HG03571 (cell line): ENCODE data around the gene PCSK6.

Experiments
- ATAC-seq: cut with Tn5 transposase; IDR thresholded peaks from one replicate; pipeline ENCODE4 v1.9.1; 2021; ENCODE audit not compliant: unreplicated experiment

PCSK6 gene

DNA sequence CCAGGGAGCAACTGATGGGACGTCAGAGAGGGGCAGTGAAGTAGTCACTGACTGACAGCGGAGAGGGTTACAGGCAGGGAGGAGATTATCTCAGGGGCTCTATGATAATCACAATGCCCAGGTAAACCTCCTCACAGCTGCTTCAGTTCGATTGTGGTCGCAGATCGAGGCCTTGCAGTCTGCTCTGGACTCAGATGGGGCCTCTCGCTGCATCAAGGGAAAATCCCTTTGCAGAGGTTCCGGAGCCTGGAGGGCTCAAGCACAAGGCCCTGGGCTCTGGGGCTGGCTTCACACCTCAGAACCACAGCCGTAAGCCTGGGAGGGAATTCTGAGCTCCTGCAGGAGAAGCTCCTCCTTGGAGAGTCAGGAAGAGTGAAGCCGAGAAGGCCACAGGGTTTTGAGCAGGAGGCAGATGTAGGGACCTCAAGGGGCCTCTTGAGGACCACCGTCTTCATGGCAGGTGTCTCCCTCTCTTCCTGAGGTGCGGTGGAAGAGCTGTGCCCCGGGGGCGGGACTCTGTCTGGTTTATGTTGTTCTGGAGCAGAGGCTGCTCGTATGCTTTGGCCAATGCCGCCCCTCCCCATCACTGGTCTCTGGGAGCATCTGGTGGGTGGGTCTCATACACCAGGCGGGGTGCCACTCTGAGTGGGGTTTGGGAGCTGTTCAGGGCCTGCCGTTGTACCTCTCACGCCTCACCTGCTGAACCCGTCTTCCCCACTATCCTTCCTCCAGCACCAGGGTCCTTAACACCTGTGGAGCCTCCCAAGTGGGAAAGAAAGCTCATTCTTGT, 175.0 kb downstream of the PCSK6 start:
- ATAC-seq = no peak

DNA sequence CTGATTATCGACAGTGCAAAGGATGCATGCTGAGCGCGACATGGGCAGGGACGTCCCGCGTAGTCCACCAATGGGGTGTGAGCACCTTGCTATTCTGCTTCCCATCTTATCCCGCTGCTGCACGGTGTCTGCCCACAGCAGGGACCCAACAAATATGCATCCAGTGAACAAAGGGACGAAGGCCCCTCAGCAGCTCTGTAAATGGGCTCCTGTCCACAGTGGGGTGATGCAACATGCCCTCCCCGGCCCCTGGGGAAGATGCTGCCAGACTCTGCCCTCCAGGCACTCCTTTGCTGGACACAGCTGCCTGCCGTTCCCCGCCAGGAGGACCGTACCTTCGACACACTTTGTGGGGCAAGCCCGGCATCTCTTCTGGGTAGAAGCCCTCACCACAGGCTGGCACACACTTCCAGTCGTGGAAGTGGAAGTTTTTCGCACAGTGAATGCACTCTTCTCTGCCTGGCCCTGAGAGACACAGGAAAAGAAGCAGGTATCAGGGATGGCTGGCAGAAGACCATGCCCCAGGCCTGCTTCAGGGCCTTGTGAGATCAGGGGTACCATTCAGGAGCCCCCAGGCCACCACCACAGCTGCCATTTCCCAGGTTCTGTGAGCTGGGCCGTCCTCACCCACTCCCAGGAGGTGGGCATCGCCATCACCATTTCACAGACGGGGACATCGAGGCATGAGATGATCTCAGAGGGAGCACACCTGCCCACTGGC, 176.3 kb downstream of the PCSK6 start:
- no peak for ATAC-seq

DNA sequence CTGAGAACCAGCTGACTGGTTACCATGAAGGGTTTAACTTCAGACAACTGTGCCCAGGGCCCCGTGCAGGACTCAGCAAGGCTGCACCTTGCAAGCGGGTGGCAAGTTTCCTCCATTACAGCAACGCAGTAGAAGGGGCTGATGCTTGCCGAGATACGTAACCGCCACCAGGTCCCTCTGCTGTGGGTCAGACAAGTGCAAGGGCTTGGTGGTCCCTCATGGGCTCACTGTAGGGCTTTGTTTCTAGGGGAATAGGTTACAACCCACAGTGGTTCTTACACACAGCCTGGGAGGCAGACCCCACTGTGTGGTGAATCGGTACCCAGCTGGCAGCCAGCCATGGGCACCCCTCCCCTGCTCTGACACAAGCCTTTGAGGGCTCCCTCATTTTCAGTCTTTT, 179.0 kb downstream of the PCSK6 start:
- ATAC-seq = no peak

DNA sequence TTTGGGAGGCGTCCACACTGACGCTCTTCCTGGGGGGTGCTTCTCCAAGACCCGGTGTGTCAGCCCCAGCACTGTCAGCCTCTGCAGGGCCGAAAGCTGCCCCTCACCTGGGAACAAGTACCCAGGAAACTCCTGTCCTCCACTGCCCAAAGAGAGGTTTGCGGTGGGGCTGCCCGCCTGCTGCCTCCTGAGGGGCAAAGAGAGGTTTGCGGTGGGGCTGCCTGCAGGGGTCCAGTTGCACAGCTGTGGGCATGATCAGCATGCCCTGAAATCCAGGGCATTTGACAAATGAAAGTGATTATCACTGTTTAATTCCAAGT, 179.4 kb downstream of the PCSK6 start:
- no peak for ATAC-seq

DNA sequence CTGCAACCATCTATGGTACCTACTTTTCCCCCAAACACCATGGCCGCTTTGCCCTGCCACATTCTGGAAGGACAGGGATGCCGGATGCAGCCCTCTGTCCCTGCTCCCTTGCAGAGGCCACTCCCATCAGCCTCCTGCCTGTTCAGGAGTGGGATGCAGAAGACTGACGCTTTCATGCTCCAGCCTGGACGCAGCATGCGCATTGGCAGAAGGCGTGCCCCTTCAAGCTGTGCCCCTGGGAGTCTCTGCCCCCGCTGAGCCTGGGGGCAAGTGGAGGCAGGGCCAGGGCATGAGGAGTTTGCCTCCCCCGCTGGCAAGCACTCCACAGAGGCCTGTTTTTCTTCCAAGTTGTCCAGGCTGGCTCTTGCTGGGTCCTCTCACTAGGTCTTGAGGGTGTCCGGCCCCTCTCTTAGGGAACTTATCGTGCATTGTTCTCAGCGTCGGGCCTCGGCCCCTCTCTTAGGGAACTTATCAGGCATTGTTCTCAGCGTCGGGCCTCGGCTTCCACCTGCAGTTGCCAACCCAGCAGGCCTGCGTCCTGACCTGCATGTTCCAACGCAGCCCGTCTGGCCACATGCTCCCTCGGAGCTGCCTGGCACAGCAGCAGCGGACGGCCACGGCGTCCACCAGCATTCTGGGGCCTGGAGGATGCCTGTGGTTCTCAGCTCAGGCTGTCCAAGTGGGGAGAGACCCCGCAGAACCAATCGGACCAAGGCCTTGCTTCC, 179.9 kb downstream of the PCSK6 start:
- no peak for ATAC-seq

DNA sequence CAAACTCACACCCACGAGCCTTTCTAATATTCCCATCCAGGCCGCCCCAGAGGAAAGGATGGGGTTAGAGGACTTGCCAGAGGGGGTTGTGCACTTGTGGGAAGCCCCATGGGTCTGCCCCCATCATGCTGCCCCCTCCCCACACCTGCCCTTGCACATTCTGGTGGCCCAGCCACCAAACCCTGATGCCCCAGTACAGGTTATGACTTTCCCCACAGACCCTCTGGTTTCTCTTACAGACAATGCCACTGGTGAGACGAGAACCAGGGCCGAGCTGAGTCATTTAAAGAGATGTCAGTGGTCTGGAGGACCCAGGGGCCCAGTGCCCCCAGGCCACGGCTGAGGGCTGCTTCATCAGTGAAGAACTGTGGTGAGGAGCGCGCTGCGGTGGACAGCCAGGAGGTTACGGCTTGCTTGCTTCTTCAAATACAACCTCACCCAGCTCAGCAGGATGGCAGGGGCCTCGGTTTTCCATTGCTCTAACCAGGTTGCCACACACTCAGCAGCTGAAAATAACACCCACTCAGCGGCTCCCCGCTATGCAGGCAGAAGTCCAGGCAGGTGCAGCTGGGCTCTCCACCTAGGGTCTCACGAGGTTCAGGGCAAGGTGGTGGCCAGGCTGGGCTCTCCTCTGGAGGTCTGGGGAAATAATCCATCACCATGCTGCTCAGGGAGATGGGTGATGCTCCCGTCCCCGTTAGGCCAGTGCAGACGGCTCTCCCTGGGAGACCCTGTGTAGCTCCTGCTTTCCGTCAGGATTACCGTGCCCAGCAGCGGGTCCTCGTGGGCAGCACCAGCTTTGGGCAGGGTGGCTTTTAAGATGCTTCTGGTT, 180.7 kb downstream of the PCSK6 start:
- ATAC-seq = no peak

DNA sequence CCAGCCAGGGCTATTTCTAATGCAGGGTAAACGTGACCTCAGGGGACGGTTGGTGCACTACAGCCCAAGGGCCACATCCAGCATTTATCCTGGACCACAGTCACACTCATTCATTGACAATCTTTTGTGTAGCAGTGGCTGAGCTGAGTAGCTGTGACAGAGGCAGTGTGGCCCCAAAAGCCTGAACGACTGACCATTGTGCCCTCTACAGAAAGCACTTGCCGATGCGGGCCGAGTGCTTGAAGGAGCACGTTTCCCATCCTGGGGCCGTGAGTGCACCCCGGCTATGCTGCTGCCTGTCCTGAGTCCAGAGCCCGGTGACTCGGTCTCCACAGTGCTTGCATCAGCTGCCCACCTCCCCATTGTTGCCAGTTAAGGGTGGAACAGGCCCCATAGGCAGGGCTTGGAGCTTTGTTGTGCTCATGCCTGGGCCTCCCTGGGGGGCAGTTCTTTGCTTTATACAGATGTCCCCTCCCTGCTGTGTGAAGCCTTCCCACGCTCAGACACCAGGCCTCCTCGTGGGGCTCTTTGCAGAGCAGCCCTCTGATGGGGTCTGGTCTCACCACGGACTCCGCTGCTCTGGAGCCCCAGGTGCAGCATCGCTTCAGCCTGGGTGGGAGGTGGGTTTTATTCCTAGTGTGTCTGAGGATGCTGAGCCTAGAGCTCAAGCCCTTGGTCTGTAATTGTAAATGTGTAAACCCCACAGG, 181.5 kb downstream of the PCSK6 start:
- ATAC-seq = no peak

DNA sequence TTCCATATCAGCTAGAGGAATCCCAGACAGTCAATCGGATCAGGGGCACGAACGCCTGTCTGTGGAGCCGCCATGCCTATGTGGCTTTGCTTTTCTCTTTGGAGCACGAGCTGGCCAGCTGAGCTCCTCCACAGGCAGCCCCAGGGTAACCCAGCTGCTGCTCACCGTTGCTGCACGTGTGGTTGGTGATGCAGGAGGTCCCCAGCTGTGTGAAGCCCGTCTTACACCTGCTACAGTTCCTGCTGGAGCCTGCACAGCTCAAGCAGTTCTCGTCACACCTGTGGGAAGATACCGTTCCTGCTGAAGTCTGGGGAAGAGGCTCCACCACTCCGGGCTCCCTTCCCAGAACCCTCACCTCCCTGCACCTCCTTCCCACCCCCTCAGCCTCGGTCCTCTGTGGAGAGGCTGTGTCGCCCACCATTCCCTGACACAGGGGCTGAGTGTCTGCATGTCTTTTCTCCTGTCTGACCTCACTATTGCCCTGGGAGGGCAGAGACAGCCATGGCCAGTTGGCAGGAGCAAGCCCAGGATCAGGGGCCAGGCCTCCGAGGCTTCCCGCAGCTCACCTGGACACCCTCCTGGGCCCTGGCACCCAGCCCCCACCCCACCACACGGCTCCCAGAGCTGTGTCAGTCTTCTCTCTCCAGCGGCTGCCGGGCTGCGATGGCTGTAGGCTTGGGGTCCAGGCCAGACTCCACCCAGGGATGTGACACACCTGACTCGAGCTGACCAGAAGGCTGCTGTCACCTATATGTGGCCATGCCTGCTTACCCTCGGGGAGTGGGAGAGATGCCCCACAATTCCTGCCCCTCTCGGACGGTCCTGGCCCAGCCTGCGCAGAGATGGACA, 182.2 kb downstream of the PCSK6 start:
- ATAC-seq = no peak

DNA sequence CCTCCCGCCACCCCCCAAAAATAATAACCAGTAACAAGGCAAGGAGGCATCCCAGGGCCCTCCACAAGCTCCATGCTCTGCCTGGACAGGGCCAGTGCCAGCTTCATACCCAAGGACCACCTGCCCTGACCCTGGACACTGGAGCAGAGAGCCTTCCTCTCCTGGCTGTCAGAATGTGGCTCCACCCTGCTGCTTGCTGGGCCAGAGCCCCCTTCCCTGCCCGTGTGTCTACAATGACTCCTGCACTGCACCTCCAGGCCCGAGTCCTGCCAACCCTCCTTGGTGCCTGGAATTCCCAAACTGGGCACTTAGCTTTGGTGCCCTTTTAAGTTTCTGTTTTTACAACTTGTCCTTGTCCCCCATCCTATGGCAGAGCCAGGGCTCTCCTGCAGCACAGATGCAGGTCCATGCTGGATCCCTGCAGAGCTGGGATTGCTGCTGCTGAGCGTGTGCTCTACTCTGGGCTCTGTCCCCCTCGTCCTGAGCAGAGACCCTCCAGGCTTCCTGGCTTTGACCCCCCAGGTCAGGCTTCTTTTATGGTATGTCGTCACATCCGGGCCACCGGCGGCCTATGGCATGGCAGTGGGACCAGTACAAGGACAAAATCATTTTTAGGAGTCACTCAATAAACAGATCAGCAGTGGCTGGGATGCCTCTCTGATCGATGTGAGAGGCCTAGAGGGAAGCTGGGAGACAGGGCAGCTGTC, 183.0 kb downstream of the PCSK6 start:
- ATAC-seq = no peak

DNA sequence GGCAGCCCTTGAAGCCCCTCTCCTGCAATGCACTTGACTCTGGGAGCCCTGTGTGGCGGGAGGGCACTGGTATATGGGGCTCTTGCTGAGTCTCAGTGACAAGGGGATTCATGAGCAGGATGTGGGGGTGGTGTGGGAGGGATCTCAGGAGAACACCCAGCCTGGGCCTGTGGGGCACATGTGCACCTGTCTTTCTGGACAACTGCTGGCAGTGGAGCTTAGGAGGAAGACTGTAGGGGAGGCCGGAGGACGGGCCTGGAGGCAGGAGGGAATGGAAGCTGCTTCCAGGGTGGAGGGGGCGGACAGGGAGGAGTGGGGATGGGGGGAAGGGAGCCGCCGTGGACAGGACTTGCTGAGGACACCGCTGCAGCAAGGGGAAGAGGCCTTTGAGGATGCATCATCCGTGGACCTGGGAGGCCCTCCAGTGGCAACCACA, 183.7 kb downstream of the PCSK6 start:
- ATAC-seq = no peak

DNA sequence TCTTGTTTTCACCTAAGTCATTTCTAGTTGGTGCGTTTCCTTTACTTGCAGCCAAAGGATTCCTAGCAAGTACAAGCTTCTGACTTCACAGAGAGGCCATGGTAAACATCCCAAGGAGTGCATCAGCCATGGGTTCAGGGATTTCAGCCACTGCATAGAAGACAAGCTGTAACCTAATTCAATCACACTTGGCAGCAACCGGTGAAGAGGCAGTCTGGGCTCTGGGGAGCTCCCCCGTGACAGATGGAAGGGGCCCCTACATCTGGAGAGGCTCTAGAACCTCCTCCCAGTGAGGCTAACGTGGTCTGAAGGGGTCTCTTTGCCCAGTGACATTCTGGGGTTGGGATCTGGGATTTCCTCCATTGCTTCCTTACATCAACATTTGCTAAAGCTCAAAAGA, 186.1 kb downstream of the PCSK6 start:
- ATAC-seq = no peak

DNA sequence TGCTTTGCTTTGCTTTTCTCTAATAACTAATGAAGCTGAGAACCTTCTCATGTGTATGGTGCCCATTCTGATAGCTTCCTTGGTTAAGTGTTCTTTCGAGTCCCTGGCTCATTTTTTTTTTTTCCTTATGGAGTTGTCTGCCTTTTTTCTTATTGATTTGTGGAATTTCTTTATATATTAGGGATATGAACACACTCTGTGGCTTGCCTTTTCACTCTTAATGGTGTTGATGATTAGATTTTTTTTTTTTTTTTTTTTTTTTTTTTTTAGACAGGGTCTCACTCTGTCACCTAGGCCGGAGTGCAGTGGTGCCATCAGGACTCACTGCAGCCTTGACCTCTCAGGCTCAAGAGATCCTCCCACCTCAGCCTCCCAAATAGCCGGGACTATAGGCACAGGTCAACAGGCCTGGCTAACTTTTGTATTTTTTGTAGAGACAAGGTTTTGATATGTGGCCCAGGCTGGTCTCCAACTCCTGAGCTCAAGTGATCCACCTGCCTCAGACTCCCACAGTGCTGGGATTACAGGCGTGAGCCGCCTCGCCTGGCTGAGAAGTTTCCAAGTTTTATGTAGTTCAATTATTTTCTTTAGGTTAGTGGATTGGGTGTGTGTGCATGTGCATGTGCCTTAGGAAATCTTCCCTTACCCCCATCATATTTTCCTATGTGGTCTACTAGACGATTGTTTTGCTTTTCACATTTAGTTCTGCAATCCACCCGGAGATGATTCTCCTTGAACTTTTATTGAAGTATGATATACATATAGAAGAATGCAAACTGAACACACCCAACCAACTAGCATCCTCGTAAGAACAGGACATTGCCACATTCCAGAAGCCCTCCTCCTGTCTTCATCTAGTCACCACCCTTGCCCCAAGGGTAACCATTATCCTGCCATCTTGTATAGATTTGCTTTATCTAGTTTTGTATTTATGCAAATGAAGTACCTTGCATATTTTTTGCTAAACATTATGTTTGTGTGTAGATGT, 192.8 kb downstream of the PCSK6 start:
- no peak for ATAC-seq

DNA sequence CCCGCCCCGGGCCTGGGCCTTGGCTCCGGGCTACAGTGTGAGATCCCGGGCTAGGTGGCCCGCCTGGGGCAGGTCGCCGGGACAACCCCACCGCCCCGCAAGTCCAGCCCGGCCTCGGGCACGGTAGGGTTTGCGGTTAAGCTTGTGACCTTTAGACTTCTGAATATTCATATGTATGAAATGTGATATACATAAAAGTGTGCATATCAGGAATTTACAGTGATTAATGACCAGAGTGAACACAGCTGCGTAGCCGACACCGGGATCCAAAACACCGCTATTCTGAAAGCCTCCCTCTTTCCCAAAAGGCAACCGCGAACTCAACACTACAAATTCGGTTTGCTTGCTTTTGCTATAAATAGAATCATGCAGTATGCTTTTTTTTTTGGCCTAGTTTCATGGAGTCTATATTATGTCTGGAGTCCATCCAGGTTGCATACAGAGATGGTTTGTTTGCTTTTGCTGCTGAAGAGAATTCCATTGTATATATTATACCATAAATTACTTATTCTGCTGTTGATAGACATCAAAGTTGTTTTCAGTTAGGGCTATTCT, 193.8 kb downstream of the PCSK6 start:
- ATAC-seq = no peak

DNA sequence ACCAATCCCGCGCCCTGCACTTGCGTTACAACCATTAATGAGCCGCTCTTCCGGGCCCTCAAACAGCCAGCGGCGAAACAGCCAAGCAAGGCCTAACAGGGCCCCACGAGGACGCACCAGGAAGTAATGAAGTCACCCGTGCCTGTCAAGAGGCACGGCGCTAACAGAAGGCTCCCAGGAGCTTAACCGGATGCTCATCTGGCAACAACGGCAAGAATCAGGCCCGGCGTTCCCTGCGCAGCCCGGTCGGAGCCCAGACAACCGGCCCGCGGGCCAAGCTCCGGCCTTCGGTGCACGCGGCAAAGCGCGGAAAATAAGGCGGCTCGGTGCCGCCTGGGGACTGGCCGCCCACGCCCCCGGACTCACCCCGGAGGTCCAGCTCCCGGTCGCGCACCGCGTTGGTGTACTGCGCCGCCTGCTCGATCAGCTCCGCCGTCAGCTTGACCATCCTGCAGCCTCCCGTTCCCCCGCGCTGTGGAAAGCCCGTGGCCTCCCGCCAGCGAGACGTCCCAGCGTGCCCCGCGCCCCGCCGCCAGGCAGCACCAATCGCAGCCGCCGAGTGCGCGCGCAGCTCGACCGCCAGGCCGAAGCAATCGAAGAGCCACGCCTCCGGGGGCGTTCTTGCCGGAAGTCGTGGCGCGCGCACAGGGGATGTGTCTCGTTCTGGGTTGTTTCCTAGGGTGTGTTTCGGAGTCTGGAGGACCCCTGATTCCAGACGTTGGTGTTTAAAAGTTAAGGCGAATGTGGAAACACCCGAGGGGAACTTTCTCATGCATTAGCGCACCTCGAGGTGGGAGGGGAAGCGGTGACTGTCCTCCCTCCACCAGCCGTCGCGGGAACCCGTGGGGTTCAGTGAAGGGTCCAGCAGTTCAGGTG, 194.5 kb downstream of the PCSK6 start, which contains the start of gene SNRPA1:
SNRPA1 (minus strand) TSS at position 518 of the 876 bp plus-strand sequence; CDS start at position 448, 70 bp downstream.
- ATAC-seq = peak; percentile 70

DNA sequence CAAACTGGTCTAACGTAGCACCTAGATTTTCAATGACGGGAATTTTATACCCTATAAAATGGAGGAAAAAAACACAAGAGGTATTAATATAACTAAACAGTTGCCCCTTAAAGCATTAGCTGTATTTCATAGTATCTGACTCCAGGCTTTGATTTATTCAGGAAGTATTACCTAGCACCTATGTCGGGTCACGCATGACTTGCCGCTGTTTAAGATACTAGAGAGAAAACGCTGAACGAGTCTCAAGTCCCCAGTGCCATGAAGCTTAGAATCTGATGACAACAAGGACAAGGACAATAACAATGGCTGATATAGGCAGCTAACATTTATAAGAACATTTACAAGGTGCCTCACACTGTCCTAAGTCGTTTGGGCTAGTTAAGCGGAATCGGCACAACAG, 196.4 kb downstream of the PCSK6 start:
- no peak for ATAC-seq

DNA sequence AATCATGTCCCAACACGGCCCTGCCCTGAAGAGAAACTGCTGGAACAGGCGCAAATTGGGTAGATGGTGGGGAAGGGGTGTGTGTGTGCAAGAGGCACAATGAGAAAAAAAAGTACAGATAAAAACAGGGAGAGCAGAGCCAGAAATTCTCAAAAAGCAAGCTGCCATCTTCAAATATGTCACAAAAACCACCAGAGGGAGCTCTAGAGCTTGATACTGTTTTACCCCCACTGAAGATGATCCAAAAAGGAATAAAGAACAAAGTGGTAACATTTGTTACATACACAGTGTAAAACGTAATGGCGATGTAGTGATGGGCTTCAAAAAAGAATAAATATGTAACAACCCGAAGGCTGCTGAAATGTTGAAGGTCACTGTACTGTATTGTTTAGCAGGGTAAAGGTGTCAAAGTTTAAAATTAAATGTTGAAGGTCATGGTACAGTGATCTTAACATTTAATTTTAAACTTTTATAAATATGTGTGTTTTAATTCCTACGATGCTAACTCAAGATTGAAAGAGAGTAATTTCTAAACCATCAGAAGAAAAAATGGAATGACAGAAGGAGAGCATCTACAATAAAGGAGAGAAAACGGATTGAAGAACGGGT, 200.5 kb downstream of the PCSK6 start:
- ATAC-seq = no peak
